Measurements from ENCODE around the gene ASS1. TPM values are rescaled to one million over a fixed set of nuclear protein-coding genes. Genes with fewer than 3 reads are reported as not detected.

The ASS1 gene
- total RNA-seq, 3 donors from 2014 or later (not counting 1 experiment from before 2014, with no cell fraction given): 1.3 TPM; not detected in 2

GRCh38 chr9:130451004-130451390 lies 6.2 kb downstream of the ASS1 start:
- no peaks in the 10 kb centered on the region for H3K27me3 ChIP-seq (ENCODE audit: control insufficient read depth, insufficient read depth, low read length)
- H3K9me3 ChIP-seq (ENCODE audit: control insufficient read depth, insufficient read depth, low read length): no peaks in the 10 kb centered on the region
- peaks cover 4% of the 10 kb centered on the region for H3K4me1 ChIP-seq (ENCODE audit: control insufficient read depth, insufficient read depth, low read length)
- H3K4me1 Mint-ChIP-seq: no peaks in the 10 kb centered on the region
- H3K27ac Mint-ChIP-seq: no peak overlapping the region
- H3K36me3 ChIP-seq (ENCODE audit: control insufficient read depth, insufficient read depth, low read length): no peaks in the 10 kb centered on the region
- no peaks in the 10 kb centered on the region for H3K9me3 Mint-ChIP-seq
- H3K4me3 ChIP-seq (ENCODE audit: low read length): no peak overlapping the region
- H3K4me3 Mint-ChIP-seq: no peak overlapping the region
- H3K27me3 Mint-ChIP-seq (ENCODE audit: low read depth in 2 of 2): peaks cover 0 to 12% of the 10 kb centered on the region in 2 donors
- no peaks in the 10 kb centered on the region for H3K36me3 Mint-ChIP-seq
- DNase-seq (no peak), ATAC-seq (no peak)
- no peak for TF ChIP-seq CTCF (IDR thresholded peaks at IDR 0.05)
- H3K27ac ChIP-seq (ENCODE audit: low read length): no peak overlapping the region
- intact Hi-C loops (cut with micrococcal nuclease): no loop called here
- 52% methylated on average over 14 of the region's 14 CpGs for WGBS (ENCODE audit: insufficient coverage)

- Mint-ChIP-seq H3K36me3 (no peaks in the 10 kb centered on the region), H3K4me3 (no peak overlapping the region), H3K9me3 (no peaks in the 10 kb centered on the region), H3K27ac (no peak overlapping the region), H3K27me3 (ENCODE audit: low read depth in 2 of 2) (peaks cover 0 to 8% of the 10 kb centered on the region in 2 donors), H3K4me1 (no peaks in the 10 kb centered on the region)
- intact Hi-C loops (cut with micrococcal nuclease): no loop called here
- Histone ChIP-seq H3K4me1 (ENCODE audit: control insufficient read depth, insufficient read depth, low read length) (peaks cover 4% of the 10 kb centered on the region), H3K27ac (ENCODE audit: low read length) (no peak overlapping the region), H3K9me3 (ENCODE audit: control insufficient read depth, insufficient read depth, low read length) (no peaks in the 10 kb centered on the region), H3K36me3 (ENCODE audit: control insufficient read depth, insufficient read depth, low read length) (no peaks in the 10 kb centered on the region), H3K4me3 (ENCODE audit: low read length) (no peak overlapping the region), H3K27me3 (ENCODE audit: control insufficient read depth, insufficient read depth, low read length) (no peaks in the 10 kb centered on the region)
- WGBS (ENCODE audit: insufficient coverage): 50% methylated on average over 23 of the region's 23 CpGs
- DNase-seq (peak in 1 of 2 donors; percentile 21), ATAC-seq (no peak)
- TF ChIP-seq CTCF (IDR thresholded peaks at IDR 0.05): no peak
Measured at GRCh38 chr9:130451509-130452388, 7.0 kb downstream of the ASS1 start.

GRCh38 chr9:130452835-130453234 lies 8.1 kb downstream of the ASS1 start:
- intact Hi-C loops (cut with micrococcal nuclease): no loop called here
- TF ChIP-seq CTCF (IDR thresholded peaks at IDR 0.05): no peak
- ATAC-seq (no peak), DNase-seq (no peak)
- Mint-ChIP-seq H3K4me1 (no peaks in the 10 kb centered on the region), H3K9me3 (no peaks in the 10 kb centered on the region), H3K27ac (no peak overlapping the region), H3K4me3 (no peak overlapping the region), H3K36me3 (no peaks in the 10 kb centered on the region), H3K27me3 (ENCODE audit: low read depth in 2 of 2) (peaks cover 0 to 8% of the 10 kb centered on the region in 2 donors)
- Histone ChIP-seq H3K4me3 (ENCODE audit: low read length) (no peak overlapping the region), H3K27me3 (ENCODE audit: control insufficient read depth, insufficient read depth, low read length) (no peaks in the 10 kb centered on the region), H3K9me3 (ENCODE audit: control insufficient read depth, insufficient read depth, low read length) (no peaks in the 10 kb centered on the region), H3K36me3 (ENCODE audit: control insufficient read depth, insufficient read depth, low read length) (no peaks in the 10 kb centered on the region), H3K4me1 (ENCODE audit: control insufficient read depth, insufficient read depth, low read length) (peaks cover 2% of the 10 kb centered on the region), H3K27ac (ENCODE audit: low read length) (no peak overlapping the region)
- WGBS (ENCODE audit: insufficient coverage): 80% methylated on average over 4 of the region's 4 CpGs
